ENCODE measurements around the gene AUTS2.

The AUTS2 gene

DNA sequence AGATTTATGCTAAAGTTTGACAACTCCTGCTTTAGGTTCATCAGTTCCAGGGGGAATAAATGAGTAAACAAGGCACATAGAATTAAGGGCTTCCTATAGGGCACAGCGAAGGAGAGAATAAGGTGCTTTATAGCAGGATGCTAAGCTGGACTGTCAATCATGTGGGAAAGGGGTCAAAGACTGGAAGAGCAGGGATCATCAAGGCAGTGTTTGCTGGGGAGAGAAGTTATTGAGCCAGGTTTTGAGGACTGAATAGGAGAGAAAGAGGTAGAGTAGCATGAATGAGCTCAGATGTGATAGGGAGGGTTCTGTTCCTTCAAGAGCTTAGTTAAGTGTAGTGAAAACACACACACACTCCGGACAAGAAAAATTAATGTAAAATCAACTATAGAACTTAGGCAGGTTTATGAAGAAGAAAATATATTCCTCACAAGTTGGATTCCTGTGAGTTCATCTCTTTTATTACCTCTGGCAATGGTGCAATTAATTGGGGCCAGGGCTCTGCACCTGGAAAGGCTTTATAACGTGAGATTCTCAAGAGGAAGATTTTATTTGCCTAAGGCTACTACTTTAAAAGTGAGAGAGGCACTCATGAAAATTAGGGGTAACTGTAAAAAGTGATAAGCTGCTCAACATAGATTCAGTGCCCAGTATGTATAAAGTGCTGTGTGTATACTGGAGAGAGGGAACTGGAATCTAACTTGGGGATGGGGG, 222.4 kb downstream of the AUTS2 start:
- no peak for DNase-seq (ENCODE audit: low read depth in 1 of 2, low spot score in 1 of 2)
- Histone ChIP-seq H3K4me3 (replicated peaks; ENCODE audit: insufficient read depth, low read length) (no peak overlapping the region), H3K27me3 (ENCODE audit: insufficient read depth, poor library complexity, severe bottlenecking) (no peaks in the 10 kb centered on the region), H3K27ac (replicated peaks) (no peak overlapping the region)
- no peak for TF ChIP-seq GABPA (IDR thresholded peaks at IDR 0.05; ENCODE audit: low read depth)
- no peak for TF ChIP-seq SPI1 (IDR thresholded peaks at IDR 0.05; ENCODE audit: borderline replicate concordance, low read depth)
- TF ChIP-seq CTCF (IDR thresholded peaks at IDR 0.05; ENCODE audit: insufficient read depth, low read length), result no peak
- TF ChIP-seq, protein P1, sequence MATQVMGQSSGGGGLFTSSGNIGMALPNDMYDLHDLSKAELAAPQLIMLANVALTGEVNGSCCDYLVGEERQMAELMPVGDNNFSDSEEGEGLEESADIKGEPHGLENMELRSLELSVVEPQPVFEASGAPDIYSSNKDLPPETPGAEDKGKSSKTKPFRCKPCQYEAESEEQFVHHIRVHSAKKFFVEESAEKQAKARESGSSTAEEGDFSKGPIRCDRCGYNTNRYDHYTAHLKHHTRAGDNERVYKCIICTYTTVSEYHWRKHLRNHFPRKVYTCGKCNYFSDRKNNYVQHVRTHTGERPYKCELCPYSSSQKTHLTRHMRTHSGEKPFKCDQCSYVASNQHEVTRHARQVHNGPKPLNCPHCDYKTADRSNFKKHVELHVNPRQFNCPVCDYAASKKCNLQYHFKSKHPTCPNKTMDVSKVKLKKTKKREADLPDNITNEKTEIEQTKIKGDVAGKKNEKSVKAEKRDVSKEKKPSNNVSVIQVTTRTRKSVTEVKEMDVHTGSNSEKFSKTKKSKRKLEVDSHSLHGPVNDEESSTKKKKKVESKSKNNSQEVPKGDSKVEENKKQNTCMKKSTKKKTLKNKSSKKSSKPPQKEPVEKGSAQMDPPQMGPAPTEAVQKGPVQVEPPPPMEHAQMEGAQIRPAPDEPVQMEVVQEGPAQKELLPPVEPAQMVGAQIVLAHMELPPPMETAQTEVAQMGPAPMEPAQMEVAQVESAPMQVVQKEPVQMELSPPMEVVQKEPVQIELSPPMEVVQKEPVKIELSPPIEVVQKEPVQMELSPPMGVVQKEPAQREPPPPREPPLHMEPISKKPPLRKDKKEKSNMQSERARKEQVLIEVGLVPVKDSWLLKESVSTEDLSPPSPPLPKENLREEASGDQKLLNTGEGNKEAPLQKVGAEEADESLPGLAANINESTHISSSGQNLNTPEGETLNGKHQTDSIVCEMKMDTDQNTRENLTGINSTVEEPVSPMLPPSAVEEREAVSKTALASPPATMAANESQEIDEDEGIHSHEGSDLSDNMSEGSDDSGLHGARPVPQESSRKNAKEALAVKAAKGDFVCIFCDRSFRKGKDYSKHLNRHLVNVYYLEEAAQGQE (IDR thresholded peaks at IDR 0.05; ENCODE audit: insufficient replicate concordance, low read depth), result no peak
- no peak for TF ChIP-seq POLR2AphosphoS5 (IDR thresholded peaks at IDR 0.05; ENCODE audit: low read depth)

DNA sequence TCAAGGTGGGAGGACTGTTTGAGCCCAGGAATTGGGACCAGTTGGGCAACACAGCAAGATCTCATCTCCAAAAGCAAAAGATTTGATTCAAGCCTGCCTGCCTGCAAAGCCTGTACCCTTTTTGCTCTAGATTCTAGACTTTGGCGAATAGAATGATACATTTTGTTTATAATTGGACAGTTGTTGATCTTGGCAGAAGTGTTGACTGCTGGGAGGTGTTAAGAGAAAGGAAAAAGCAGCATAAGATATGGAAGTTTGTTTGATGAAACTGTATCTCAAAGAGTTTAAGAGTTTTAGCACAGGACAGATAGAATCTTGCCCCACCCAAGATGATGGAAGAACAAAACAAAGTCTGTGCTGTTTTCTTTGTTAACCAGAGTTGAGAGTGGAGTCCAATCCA, 224.1 kb downstream of the AUTS2 start:
- Histone ChIP-seq H3K4me3 (replicated peaks; ENCODE audit: insufficient read depth, low read length) (no peak overlapping the region), H3K27ac (replicated peaks) (no peak overlapping the region), H3K27me3 (ENCODE audit: insufficient read depth, poor library complexity, severe bottlenecking) (no peaks in the 10 kb centered on the region)
- TF ChIP-seq, protein P1 (IDR thresholded peaks at IDR 0.05; ENCODE audit: insufficient replicate concordance, low read depth), result no peak
- TF ChIP-seq POLR2AphosphoS5 (IDR thresholded peaks at IDR 0.05; ENCODE audit: low read depth), result no peak
- TF ChIP-seq SPI1 (IDR thresholded peaks at IDR 0.05; ENCODE audit: borderline replicate concordance, low read depth), result no peak
- no peak for TF ChIP-seq GABPA (IDR thresholded peaks at IDR 0.05; ENCODE audit: low read depth)
- no peak for TF ChIP-seq CTCF (IDR thresholded peaks at IDR 0.05; ENCODE audit: insufficient read depth, low read length)
- DNase-seq (ENCODE audit: low read depth in 1 of 2, low spot score in 1 of 2), result no peak

DNA sequence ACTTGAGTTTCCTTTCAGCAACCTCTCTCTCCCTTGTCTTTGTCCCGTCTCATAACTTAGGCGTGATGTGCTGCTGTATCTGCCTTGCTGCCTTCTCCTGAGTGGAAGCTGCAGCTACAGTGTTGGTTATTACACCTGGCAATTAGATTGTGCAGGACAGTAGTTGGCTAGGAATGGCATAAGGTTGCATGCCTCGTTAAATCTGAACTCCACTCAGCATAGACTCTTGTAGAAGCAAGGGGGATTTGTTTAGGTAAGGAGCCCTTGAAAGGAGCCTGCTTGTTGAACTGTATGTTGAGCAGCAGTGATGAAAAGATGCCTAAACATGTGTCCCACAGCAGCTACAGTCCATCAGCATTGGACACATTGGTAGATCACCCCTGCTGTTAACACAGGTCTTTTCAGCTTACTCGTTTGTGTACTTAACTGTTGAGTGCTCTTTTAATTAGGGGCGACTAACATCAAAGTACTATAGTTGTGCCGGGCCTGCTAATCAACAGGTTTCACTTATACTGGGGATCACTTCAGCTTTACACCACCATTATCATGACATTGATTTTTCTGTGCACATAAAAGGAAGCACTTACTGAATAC, 225.0 kb downstream of the AUTS2 start:
- TF ChIP-seq GABPA (IDR thresholded peaks at IDR 0.05; ENCODE audit: low read depth) (no peak), SPI1 (IDR thresholded peaks at IDR 0.05; ENCODE audit: borderline replicate concordance, low read depth) (no peak), POLR2AphosphoS5 (IDR thresholded peaks at IDR 0.05; ENCODE audit: low read depth) (no peak), CTCF (IDR thresholded peaks at IDR 0.05; ENCODE audit: insufficient read depth, low read length) (no peak)
- TF ChIP-seq, protein P1 (IDR thresholded peaks at IDR 0.05; ENCODE audit: insufficient replicate concordance, low read depth), result no peak
- DNase-seq (ENCODE audit: low read depth in 1 of 2, low spot score in 1 of 2), result no peak
- Histone ChIP-seq H3K27ac (replicated peaks) (no peak overlapping the region), H3K4me3 (replicated peaks; ENCODE audit: insufficient read depth, low read length) (no peak overlapping the region), H3K27me3 (ENCODE audit: insufficient read depth, poor library complexity, severe bottlenecking) (no peaks in the 10 kb centered on the region)

All from HL-60 (cell line).